Calu3 (cell line): Measurements from ENCODE around the gene NCCRP1. TPM values are rescaled to one million over a fixed set of nuclear protein-coding genes. Genes with fewer than 3 reads are reported as not detected.

Experiments used
- BruUV-seq: library from RNA; stranded (reverse); fragments of 400-500 nt; replicated peaks from 2 replicates; lab custom pipeline; 2021; lab: Mats Ljungman, UMichigan
- CTCF ChIA-PET: fragments of 300-600 bp; sonication (Branson Sonifier 250); formaldehyde crosslinking; loops from one replicate; lab custom pipeline; 2022; ENCODE audit warnings: antibody characterized with exemption; lab: Charles Lee
- DNase-seq: peaks from one replicate; pipeline ENCODE4 v3.0.0; 2022
- H3K27ac Mint-ChIP-seq: one replicate; pipeline ENCODE4 v1.8.0; 2022; ENCODE audit warnings: mixed read lengths; ENCODE audit not compliant: unreplicated experiment
- H3K27me3 Mint-ChIP-seq: one replicate; pipeline ENCODE4 v1.8.0; 2022; ENCODE audit warnings: mixed read lengths; ENCODE audit not compliant: unreplicated experiment
- H3K36me3 Mint-ChIP-seq: one replicate; pipeline ENCODE4 v1.8.0; 2022; ENCODE audit warnings: mild to moderate bottlenecking, moderate library complexity, mixed read lengths; ENCODE audit not compliant: insufficient read depth, unreplicated experiment
- H3K4me1 Mint-ChIP-seq: one replicate; pipeline ENCODE4 v1.8.0; 2022; ENCODE audit warnings: mild to moderate bottlenecking, low read depth, mixed read lengths; ENCODE audit not compliant: unreplicated experiment
- H3K4me3 Mint-ChIP-seq: one replicate; pipeline ENCODE4 v1.8.0; 2022; ENCODE audit warnings: mild to moderate bottlenecking, low read depth, moderate library complexity, mixed read lengths; ENCODE audit not compliant: unreplicated experiment
- H3K9me3 Mint-ChIP-seq: one replicate; pipeline ENCODE4 v1.8.0; 2022; ENCODE audit warnings: low read depth, mixed read lengths; ENCODE audit not compliant: unreplicated experiment
- CTCF ChIP-seq: fragments of 200-600 bp; IDR thresholded peaks from one replicate; pipeline ENCODE4 v1.8.0; 2022; ENCODE audit warnings: antibody characterized with exemption; ENCODE audit not compliant: unreplicated experiment
- intact Hi-C: fragments of 100-400 bp; cut with micrococcal nuclease; formaldehyde crosslinking; loops from one replicate; pipeline ENCODE4 v1.10.0; 2022; ENCODE audit not compliant: unreplicated experiment
- total RNA-seq: library from RNA; stranded (reverse); gene quantifications from 2 replicates; pipeline ENCODE4 v1.2.3, GENCODE V29; 2022

Gene NCCRP1
- total RNA-seq, 1 experiment from 2014 or later, result 2.0 TPM

GRCh38 chr19:39150807-39151600 is 45.8 kb upstream of the NCCRP1 start:
- H3K4me3 Mint-ChIP-seq, result no peak overlapping the region
- peaks cover 29% of the 10 kb centered on the region for H3K36me3 Mint-ChIP-seq
- CTCF ChIA-PET, result no interaction called here
- peaks cover 33% of the 10 kb centered on the region for H3K4me1 Mint-ChIP-seq
- peak overlapping the region; percentile 15 for H3K27ac Mint-ChIP-seq
- no peak for TF ChIP-seq CTCF
- no peaks in the 10 kb centered on the region for H3K27me3 Mint-ChIP-seq
- H3K9me3 Mint-ChIP-seq, result peaks cover 2% of the 10 kb centered on the region
- no TSS peak for BruUV-seq
- intact Hi-C loops, result loop anchor here (5.0 kb wide), 1 partner anchor 376 kb away; no protein-coding TSS in a partner anchor
- DNase-seq, result no peak

- DNase-seq, result no peak
- CTCF ChIA-PET, result no interaction called here
- Mint-ChIP-seq H3K27ac (no peak overlapping the region), H3K9me3 (peaks cover 2% of the 10 kb centered on the region), H3K4me1 (peaks cover 36% of the 10 kb centered on the region), H3K36me3 (peaks cover 29% of the 10 kb centered on the region), H3K4me3 (no peak overlapping the region), H3K27me3 (no peaks in the 10 kb centered on the region)
- TF ChIP-seq CTCF, result no peak
- intact Hi-C loops, result loop anchor here (5.0 kb wide), 1 partner anchor 375 kb away; no protein-coding TSS in a partner anchor
- BruUV-seq, result no TSS peak
These were observed 44.7 kb upstream of the NCCRP1 start for GRCh38 chr19:39152066-39152465.

DNA sequence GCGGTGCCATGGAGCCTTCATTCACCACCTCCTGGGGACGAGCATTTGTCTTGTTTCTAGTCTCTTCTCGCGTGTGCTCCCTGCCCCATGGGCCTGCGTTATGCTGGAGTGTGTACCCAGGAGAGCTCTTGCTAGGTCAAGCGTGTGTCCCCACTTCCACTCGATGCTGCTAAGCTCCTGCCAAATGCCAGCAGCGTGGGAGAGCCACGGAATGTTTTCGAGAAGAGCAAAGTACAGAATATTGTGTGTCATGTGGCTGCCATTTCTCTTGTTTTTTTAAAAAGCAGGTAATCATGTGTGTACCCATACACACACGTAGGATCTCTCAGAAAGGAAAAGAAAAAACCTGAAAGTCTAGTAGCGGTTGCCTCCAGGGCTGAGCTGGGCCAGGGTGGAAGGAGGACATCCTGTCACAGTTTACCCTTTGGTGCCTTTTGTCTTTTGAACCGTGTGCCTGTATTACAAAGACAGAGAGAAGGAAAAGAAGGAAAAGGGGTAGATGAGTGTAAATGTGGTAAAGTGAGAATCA is 42.6 kb upstream of the NCCRP1 start:
- H3K4me3 Mint-ChIP-seq, result peak overlapping the region; percentile 61
- intact Hi-C loops, result loop anchor here (5.0 kb wide), 1 partner anchor 373 kb away; no protein-coding TSS in a partner anchor
- H3K36me3 Mint-ChIP-seq, result peaks cover 23% of the 10 kb centered on the region
- H3K27ac Mint-ChIP-seq, result peak overlapping the region; percentile 77
- H3K4me1 Mint-ChIP-seq, result peaks cover 50% of the 10 kb centered on the region
- no TSS peak for BruUV-seq
- no peak for DNase-seq
- CTCF ChIA-PET, result interaction anchor here (0.5 to 1.4 kb wide), 3 partner anchors 13 to 185 kb away, joined by 3 to 5 read pairs (median 3); no protein-coding TSS in a partner anchor
- no peaks in the 10 kb centered on the region for H3K9me3 Mint-ChIP-seq
- no peaks in the 10 kb centered on the region for H3K27me3 Mint-ChIP-seq
- no peak for TF ChIP-seq CTCF

GRCh38 chr19:39154629-39155100 is 42.1 kb upstream of the NCCRP1 start:
- CTCF ChIA-PET, result interaction anchor here (0.5 to 1.4 kb wide), 3 partner anchors 12 to 184 kb away, joined by 3 to 5 read pairs (median 3); no protein-coding TSS in a partner anchor
- TF ChIP-seq CTCF, result peak; percentile 57
- H3K36me3 Mint-ChIP-seq, result peaks cover 27% of the 10 kb centered on the region
- no peaks in the 10 kb centered on the region for H3K27me3 Mint-ChIP-seq
- no peaks in the 10 kb centered on the region for H3K9me3 Mint-ChIP-seq
- peak; percentile 96 for DNase-seq
- intact Hi-C loops, result loop anchor here (5.0 kb wide), 1 partner anchor 373 kb away; no protein-coding TSS in a partner anchor
- H3K27ac Mint-ChIP-seq, result peak overlapping the region; percentile 77
- no TSS peak for BruUV-seq
- peaks cover 55% of the 10 kb centered on the region for H3K4me1 Mint-ChIP-seq
- H3K4me3 Mint-ChIP-seq, result peak overlapping the region; percentile 61
